T47D (cell line): ENCODE results near the gene KDM2A.

Experiments used
- DNase-seq, 2 experiments: peaks; one replicate each; pipeline versions ENCODE4 v3.0.0 to v3.0.0-alpha.2; 2011 to 2012; ENCODE audit warnings: low read depth in 1 of 2, low spot score in 1 of 2
- JUND ChIP-seq: IDR thresholded peaks from 2 replicates; pipeline ENCODE4 v1.6.1; 2012; ENCODE audit warnings: low read depth
- in situ Hi-C: cut with HindIII; loops from 2 replicates; pipeline ENCODE4 v1.10.0; 2016; ENCODE audit warnings: low sequenced_read_pairs, low pct_unique_long_range_greater_than_20kb

KDM2A gene

DNA sequence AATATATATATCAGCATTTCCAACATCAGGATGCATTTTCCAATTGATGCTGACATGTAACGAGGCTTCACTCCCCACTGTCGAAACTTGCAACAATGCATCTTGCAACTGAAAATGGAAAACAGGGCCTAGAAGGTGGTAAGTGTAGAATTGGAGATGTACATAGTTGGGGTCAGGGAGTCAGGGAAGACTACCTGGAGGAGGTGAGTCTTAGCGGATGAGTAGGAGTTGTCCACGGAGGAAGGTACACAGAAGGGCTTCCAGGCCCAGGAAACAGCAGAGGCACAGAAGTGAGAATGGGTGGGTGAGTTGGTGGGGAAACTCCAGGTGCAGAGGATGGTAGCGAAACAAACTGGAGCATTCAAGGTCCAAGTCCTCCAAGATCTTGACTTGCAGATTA, 145.2 kb downstream of the KDM2A start:
- no peak for DNase-seq
- in situ Hi-C loops = no loop called here
- no peak for TF ChIP-seq JUND

DNA sequence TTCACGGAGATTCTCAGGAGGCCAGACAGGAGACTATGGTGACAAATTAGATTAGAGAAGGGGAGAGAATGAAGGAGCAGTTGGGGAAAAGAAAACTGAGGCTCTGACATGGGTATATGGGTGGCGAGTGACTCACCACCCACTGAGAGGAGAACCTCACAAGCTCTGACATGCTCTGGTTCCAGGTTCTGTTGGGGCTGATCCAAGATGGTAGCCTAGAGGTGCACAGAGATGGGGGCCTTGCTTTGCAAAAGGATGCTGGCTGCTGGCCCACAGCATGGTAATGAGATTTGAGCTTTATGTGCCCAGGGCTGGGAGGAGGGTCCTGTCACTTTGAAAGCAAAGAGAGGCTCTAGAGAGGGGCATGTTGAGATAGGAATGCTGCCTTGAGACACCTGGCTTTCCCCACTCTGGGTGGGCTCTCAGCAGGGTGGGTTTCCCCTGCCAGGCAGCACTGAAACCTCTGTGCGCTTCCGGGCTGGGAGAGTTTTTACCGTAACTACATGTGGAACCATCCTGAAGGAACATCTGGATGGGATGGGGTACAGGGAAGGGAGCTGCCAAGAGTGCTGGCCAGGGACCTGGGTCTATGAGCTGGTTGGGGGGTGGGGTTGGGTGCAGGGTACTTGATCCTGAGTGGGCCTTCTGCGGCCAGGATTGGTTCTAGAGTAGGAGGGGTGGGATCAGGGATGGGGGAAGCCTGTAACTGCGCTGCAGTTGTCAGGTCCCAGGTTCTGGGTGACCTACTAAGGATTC, 146.0 kb downstream of the KDM2A start:
- TF ChIP-seq JUND = no peak
- in situ Hi-C loops = no loop called here
- no peak for DNase-seq

DNA sequence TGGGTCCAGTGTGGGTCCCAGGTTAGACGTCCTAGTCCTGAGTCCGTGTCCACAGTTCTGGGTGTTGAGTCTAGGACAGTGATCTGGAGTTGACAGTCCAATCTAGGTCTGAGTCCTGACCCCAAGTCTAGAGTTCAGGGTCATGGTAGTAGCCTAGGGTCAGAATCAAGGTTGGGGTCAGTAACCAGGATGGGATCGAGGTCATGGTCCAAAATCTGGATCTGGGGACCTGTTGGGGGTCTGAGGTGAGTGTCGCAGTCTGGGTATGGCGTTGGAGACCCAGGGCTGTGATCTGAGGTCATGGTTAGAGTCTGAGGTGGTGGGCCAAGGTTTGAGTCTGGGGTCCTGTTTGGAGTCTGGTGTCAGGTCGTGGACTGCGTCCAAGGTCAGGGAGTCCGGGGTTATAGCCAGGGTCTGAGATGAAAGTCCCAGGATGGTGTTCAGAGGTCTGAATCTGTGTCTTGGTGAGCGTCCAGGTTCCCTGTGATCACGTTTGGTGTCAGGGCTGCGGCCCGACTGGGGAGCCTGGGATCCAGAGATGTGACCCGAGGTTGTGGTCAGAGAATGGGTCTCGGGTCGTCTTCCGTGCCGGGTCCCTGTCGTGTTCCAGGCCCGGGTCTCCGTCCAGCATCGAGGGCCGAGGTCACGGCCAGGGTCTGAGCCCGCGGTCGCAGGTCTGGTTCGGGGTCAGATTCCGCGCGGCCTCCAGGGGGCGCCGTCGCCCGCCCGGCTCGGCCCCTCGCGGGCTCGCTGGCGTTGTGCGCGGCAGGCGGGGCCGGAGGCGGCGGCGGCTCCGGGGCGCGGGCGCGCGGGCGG, 146.8 kb downstream of the KDM2A start:
- in situ Hi-C loops = no loop called here
- no peak for TF ChIP-seq JUND
- peak; percentile 79 to 87 for DNase-seq

DNA sequence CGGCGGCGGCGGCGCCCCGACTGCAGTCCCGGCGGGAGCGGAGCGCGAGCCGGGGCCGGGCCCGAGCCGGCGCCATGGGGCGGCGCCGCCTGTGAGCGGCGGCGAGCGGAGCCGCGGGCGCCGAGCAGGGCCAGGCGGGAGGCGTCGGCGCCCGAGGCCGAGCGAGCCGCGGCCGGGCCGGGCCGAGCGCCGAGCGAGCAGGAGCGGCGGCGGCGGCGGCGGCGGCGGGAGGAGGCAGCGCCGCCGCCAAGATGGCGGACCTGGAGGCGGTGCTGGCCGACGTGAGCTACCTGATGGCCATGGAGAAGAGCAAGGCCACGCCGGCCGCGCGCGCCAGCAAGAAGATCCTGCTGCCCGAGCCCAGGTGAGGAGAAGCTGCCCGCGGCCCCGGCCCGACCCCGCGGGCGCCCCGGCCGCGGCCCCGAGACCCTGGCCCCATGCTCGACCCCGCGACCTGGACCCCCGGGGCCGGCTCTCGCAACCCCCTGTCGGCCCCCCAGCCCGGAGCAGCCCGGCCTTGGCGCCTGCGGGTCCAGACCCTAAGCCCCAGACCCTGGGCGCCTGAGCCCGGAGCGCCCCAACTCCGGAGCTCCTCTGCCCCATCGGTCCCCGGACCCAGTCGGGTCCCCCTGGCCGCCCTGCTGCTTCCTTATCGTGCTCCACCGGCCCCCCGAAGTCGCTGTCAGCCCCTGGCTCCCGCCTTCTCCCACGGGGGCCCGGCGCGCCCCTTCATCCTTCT, 147.6 kb downstream of the KDM2A start, which contains the start of gene GRK2:
TSS of gene GRK2 (plus strand) at position 25 of the 739 bp plus-strand sequence. CDS start at position 252, 227 bp downstream.
- in situ Hi-C loops = no loop called here
- peak; percentile 59 to 67 for DNase-seq
- no peak for TF ChIP-seq JUND

DNA sequence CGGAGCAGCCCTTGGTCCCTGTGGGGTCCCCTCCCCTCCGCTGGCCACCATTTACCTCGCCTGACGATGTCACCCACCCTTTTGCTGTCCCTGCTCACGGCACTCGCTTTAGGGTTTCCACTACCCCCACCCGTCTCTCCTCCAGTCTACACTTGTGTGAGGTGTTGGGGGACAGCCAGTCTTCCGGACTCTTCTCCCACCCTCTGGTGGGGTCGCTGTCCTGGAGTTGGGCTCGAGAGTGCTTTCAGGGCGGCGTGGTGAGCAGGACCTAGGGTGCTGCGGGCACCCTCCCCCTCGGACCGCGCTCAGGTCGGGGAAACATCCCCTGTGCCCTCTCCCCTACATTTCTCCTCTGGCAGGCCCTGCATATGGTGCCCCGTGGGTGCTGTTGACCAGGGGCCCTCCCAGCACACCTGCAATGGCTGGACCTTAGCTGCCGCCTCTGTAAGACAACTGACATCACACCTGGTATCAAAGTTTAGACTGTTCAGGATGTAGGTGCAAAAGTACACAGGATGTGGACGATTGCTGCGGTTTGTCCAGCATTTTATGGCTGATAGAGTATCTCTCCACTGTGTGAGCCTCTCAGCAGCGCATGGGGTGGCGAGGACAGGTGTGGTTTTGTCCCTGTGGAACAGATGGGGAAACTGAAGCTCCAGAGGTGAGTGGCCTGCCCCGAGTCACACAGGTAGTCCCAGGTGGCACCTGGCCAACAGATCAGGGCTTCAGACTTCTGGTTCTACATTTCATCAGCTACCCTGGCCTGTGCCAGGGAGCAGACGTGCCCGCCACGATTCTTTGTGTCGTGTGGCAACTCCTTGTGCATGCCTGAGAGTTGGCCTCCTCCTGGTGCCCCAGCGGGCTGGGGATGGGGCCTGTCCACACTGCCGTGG, 148.4 kb downstream of the KDM2A start:
- DNase-seq = peak in 1 of 2 experiments; percentile 50
- in situ Hi-C loops = no loop called here
- no peak for TF ChIP-seq JUND

DNA sequence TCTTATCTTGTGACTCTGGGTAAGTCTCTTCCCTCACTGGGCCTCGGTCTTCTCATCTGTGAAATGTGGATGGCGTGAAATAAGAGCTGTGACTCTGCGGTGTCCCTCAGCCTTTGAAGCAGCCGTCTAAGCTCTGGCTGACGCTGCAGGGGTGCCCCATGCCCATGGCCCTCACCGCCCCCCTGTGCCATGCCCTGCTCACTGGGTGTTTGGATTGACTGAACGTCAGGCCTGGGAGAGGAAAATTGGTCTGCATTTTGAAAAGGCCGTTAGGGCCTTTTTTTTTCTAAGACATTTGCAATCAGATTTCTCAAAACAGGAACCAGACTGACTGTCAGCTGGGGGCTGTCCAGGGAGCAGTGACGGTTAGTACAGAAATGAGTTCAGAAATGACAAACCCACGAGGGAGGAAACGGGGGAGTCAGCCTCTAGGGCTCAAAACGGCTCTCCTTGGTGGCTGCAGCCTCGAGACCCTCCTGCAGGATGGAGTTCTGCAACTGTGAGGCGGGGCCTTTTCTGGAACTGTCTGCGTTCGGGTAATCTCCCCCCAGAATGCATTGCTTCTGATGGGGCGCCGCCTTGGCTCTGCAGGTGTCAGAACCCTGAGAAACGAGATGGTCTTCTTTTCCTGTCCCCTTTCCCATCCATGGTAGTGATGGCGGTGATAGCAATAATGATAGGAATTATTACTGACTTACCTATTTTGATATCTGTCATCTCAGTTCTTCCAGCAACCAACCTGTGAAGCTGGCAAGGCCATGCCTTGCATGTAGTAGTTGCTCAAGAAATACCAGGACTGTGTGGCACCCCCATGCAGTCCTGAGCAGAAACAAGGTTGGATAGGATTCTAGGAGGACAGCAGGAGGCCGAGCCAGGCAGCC, 149.3 kb downstream of the KDM2A start:
- in situ Hi-C loops = no loop called here
- TF ChIP-seq JUND = no peak
- DNase-seq = no peak

DNA sequence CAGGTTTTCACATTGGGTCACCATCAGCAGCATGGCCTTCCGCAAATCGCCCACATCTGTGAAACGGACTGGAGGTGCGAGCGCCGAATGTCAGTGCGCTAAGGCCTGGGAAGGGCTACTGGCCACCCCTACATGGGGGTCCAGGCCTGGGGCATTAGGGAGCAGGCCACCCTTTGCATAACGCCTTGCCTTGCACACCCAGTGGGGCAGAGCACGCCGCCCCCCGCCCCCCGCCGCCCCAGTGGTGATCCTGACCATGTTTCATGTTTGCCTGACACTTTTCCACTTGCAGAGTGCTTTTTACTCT, 149.9 kb downstream of the KDM2A start:
- DNase-seq = no peak
- in situ Hi-C loops = no loop called here

DNA sequence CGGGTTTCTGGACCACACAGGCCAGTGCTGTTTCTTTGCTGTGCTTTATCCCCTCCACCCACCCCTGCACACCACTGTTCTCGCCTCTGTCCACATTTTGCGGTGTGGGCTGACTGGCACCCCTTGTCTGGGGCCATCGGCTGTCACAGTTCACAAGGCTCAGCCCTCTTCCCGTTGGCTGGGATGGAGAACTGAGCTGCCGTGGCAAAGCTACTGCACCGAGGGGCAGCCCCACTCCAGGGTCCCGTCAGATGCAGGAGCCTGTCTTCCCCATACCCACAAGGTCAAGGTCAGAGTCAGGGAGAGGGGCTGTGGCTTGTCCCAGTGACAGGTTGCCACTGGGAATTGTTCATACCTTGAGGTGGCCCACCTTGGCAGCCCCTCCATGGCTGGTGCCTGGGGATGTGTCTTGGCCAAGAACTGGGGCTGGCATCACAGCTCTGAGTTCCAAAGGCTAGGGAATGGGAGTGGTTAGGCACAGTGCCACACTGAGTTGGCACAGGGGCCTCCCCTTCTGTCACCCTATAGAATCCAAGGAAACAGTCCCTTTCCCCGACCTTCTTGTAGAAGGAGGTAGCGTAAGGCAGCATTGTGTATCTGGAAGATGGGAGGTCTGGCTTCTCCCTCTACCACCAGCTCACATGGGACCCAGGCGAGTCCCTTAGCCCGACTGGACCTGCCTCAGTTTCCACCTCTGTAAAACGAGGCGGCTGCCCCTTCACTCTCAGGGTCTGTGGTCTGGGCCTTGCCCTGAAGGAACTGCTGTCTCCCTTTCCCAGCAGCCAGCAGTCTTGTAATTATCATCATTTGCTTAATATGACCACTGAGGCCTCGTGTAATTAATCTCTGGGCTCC, 150.6 kb downstream of the KDM2A start:
- no peak for TF ChIP-seq JUND
- in situ Hi-C loops = no loop called here

More for the DNA sequence above, 149.9 kb downstream of the KDM2A start:
- no peak for TF ChIP-seq JUND

DNA sequence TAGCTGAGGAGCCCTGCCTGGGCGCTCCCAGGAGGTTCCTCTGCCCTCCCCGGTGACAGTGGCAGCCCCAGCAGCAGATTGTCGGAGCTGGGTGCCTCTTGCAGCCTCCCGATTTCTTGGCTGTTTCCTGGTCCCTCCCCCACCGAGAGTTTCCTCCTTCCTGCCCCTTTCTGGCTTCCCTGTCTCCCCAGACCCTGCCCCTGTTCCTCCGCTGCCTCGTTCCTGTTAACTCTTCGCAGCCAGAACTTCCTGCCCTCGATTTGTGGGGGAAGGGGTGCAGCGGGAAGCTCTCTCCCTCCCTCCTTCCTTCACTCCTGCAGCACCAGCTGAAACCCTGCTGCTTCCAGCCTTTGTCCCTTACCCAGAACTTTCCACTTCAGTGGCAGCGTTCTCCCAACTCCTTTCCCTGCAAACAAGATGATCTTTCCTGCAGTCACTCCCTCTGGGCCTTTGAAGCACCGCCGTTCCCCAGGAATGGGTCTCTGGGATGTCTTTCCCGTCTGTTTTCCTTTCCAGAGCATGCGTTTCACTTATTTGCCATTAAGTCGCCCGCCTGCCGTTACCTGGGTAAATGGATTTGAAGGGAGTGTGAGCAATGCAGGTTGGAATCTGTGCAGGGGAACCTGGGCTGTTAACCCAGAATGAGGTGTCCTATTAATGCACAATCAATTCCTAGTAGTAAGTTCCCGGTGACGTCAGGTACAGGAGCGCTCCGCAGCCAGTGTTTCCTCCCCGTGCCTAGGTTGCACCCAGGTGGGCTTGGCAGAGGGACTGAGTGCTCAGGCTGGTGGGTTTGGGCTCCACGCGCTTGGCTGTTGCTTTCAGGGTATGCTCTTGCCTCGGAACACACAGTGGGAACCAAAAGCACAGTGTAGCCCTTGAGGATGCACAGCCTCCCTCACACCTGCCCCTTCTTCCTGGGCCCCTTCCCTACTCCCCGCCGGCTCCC, 151.5 kb downstream of the KDM2A start:
- in situ Hi-C loops = no loop called here
- DNase-seq = peak; percentile 42 to 67
- TF ChIP-seq JUND = no peak

More for the DNA sequence above, 150.6 kb downstream of the KDM2A start:
- peak; percentile 82 to 96 for DNase-seq
